PFSK-1 (cell line): ENCODE data around the gene PRPF19.

Experiments used
- FOXP2 ChIP-seq: optimal IDR thresholded peaks from 2 replicates; pipeline ENCODE3; 2011; ENCODE audit warnings: borderline replicate concordance, control low read depth, inconsistent platforms; ENCODE audit not compliant: insufficient read depth; ENCODE audit errors: extremely low read length, extremely low read depth
- POLR2AphosphoS5 ChIP-seq: IDR thresholded peaks from 2 replicates; pipeline ENCODE4 v1.6.1; 2012; ENCODE audit warnings: low read depth, mild to moderate bottlenecking, control low read depth, low read length, moderate library complexity
- SIN3A ChIP-seq: IDR thresholded peaks from 2 replicates; pipeline ENCODE4 v1.6.1; 2012; ENCODE audit warnings: mild to moderate bottlenecking, low read length, moderate library complexity, borderline replicate concordance; ENCODE audit not compliant: insufficient read depth
- TAF1 ChIP-seq: IDR thresholded peaks from 2 replicates; pipeline ENCODE4 v1.6.1; 2012; ENCODE audit warnings: low read length, control low read depth, borderline replicate concordance; ENCODE audit not compliant: insufficient read depth
- TF ChIP-seq, protein P1 (sequence below), 2 experiments: IDR thresholded peaks; 2 replicates each; pipeline versions ENCODE4 v1.6.1 to v1.8.0; 2011 to 2012; ENCODE audit warnings: low read depth in 2 of 2, low read length in 2 of 2, control low read depth in 1 of 2, inconsistent platforms in 1 of 2, mild to moderate bottlenecking in 1 of 2, moderate library complexity in 1 of 2; ENCODE audit not compliant: insufficient read depth in 1 of 2

The PRPF19 gene

DNA sequence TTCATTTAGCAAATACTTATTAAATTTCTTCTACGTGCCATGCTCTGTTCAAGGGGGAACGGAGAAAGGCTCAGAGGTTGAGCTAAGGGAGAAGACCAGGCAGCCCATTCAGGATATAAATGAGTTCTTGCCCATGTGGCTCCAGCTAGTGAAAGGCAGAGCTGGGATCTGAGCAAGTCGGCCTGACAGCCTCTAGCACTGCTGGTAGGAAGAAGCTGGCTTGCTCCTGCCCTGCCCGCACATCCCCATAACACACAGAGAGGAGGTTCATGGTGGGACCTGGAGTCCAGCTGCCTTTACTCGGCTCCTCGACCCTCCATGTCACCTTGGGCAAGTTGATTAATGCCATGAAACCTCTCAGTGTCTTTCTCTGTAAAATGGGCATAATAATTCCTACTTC is 43.6 kb upstream of the PRPF19 start:
- TF ChIP-seq FOXP2 (no peak), POLR2AphosphoS5 (no peak), TAF1 (no peak), SIN3A (no peak)
- TF ChIP-seq, protein P1, sequence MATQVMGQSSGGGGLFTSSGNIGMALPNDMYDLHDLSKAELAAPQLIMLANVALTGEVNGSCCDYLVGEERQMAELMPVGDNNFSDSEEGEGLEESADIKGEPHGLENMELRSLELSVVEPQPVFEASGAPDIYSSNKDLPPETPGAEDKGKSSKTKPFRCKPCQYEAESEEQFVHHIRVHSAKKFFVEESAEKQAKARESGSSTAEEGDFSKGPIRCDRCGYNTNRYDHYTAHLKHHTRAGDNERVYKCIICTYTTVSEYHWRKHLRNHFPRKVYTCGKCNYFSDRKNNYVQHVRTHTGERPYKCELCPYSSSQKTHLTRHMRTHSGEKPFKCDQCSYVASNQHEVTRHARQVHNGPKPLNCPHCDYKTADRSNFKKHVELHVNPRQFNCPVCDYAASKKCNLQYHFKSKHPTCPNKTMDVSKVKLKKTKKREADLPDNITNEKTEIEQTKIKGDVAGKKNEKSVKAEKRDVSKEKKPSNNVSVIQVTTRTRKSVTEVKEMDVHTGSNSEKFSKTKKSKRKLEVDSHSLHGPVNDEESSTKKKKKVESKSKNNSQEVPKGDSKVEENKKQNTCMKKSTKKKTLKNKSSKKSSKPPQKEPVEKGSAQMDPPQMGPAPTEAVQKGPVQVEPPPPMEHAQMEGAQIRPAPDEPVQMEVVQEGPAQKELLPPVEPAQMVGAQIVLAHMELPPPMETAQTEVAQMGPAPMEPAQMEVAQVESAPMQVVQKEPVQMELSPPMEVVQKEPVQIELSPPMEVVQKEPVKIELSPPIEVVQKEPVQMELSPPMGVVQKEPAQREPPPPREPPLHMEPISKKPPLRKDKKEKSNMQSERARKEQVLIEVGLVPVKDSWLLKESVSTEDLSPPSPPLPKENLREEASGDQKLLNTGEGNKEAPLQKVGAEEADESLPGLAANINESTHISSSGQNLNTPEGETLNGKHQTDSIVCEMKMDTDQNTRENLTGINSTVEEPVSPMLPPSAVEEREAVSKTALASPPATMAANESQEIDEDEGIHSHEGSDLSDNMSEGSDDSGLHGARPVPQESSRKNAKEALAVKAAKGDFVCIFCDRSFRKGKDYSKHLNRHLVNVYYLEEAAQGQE (IDR thresholded peaks at IDR 0.05; ENCODE audit: insufficient read depth in 1 of 2, low read depth in 2 of 2, low read length in 2 of 2), result no peak

DNA sequence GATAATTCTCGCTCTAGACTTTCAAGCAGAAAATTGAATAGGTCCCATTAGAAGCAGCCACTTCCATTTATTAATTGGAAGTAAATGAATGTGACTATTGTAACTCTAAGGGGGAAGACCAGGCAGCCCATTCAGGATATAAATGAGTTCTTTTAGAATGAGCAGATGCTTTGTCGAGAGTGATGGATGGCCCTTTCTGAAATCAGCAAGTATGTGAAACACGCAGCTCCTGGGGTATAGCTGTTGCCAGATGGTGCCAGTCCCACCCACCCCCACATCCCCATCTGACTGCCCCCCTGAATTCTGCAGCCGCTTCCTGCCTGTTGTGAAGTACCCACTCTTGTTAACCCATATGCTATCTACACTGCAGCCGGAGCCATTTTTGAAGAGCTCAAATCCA is 41.9 kb upstream of the PRPF19 start:
- TF ChIP-seq POLR2AphosphoS5 (no peak), TAF1 (no peak), FOXP2 (no peak), SIN3A (no peak)
- TF ChIP-seq, protein P1 (IDR thresholded peaks at IDR 0.05; ENCODE audit: insufficient read depth in 1 of 2, low read depth in 2 of 2, low read length in 2 of 2), result no peak

DNA sequence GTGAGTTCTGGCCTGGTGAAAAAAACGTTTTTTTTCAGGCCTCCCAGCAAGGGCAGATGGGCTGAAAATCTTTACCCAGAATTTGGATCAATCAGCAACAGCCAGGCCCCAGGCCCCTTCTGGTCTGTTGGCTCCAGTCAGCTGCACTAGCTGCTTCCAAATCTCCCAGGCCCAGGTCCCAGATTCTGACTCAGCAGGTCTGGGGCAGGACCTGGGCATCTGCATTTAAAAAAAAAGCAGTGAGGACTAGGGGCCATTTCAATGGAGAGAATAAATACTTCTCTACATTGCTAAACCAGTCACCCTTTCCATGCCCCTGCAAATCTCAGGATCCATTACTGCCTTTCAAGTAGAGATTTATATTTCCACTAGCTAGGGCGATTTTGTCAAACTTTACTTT is 41.3 kb upstream of the PRPF19 start:
- TF ChIP-seq, protein P1 (IDR thresholded peaks at IDR 0.05; ENCODE audit: insufficient read depth in 1 of 2, low read depth in 2 of 2, low read length in 2 of 2), result no peak

DNA sequence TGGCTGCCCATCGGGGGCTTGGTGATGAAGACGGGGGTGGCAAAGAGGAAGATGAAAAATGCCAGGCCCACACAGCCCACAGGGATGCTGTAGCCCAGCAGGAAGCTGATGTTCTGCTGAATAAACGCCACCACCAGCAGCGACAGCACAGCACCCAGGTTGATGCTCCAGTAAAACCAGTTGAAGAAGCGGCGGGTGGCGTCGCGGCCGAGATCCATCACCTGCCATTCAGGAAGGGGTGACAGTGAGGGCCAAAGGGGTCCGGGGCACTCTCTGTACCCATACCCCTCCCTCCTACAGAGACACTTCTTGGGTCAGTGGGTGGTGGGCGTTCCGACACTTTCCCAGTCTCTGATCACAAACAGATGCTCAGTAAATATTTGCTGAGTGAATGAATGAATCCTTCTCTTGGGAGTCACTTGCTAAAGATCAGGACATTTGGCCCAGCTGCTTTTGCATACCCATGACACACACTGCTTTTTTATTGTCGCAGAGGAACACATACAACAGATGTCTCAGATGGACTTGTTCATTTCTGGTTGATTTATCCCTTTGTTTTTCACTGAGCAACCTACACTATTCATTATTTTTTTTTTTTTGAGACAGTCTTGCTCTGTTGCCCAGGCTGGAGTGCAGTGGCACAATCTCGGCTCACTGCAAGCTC is 40.3 kb upstream of the PRPF19 start:
- no peak for TF ChIP-seq SIN3A
- TF ChIP-seq TAF1, result no peak
- TF ChIP-seq, protein P1 (IDR thresholded peaks at IDR 0.05; ENCODE audit: insufficient read depth in 1 of 2, low read depth in 2 of 2, low read length in 2 of 2), result no peak

DNA sequence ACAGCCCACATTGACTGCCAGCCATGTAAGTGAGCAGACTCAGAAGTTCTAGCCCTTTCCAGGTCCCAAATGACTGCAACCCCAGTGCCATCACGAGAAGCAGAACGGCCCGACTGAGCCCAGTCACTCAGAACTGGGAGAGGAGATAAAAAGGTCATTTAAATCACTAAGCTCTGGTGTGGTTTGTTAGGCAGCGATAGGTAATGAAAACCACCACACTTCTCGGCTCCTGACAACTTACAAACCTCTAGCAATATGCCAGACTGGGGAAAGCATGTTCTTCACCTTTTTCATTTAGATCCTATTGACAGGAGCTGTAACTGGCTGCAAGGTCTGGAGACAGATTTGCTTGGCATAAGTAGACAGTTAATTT is 38.9 kb upstream of the PRPF19 start:
- TF ChIP-seq, protein P1 (IDR thresholded peaks at IDR 0.05; ENCODE audit: insufficient read depth in 1 of 2, low read depth in 2 of 2, low read length in 2 of 2), result no peak
- TF ChIP-seq POLR2AphosphoS5, result no peak
- TF ChIP-seq TAF1, result no peak
- no peak for TF ChIP-seq FOXP2
- TF ChIP-seq SIN3A, result no peak
